HFFc6 (cell line): Measurements from ENCODE around the gene IER2. TPM values are rescaled to one million over a fixed set of nuclear protein-coding genes. Genes with fewer than 3 reads are reported as not detected.
"Not testable (repeated sequence)": the region's sequence is repeated elsewhere in the genome, so short reads cannot be mapped to it uniquely, and the experiment has no call there.

Experiments
- DNase-seq: peaks from one replicate; pipeline ENCODE4 v3.0.0-alpha.2; 2018
- H3K27ac Mint-ChIP-seq: 2 replicates; pipeline ENCODE4 v1.8.0; 2020; ENCODE audit warnings: mild to moderate bottlenecking, mixed read lengths
- H3K27me3 Mint-ChIP-seq: 2 replicates; pipeline ENCODE4 v1.8.0; 2021; ENCODE audit warnings: mild to moderate bottlenecking, moderate library complexity, mixed read lengths; ENCODE audit not compliant: insufficient read depth
- H3K36me3 Mint-ChIP-seq: 2 replicates; pipeline ENCODE4 v1.8.0; 2021; ENCODE audit warnings: low read depth, mixed read lengths
- H3K4me1 Mint-ChIP-seq: 2 replicates; pipeline ENCODE4 v1.8.0; 2020; ENCODE audit warnings: low read depth, mixed read lengths
- H3K4me3 Mint-ChIP-seq: 2 replicates; pipeline ENCODE4 v1.8.0; 2020; ENCODE audit warnings: mild to moderate bottlenecking, moderate library complexity, mixed read lengths
- H3K9me3 Mint-ChIP-seq: 2 replicates; pipeline ENCODE4 v1.8.0; 2020; ENCODE audit warnings: mild to moderate bottlenecking, mixed read lengths
- total RNA-seq, 6 experiments: library from RNA; stranded (reverse); fragmentation: NEBNext Ultra II Directional; extraction: Animal tissue kit (Norgen Biotek cat#: 25700); gene quantifications; 2 replicates in 1 of 6; 3 replicates in 5 of 6; pipeline ENCODE4 v1.2.3, GENCODE V29; 2021
- TF ChIP-seq, protein P1 (sequence below): fragments of 200-600 bp; sonication (generic); IDR thresholded peaks from 2 replicates; pipeline ENCODE4 v1.5.0; 2021; ENCODE audit warnings: antibody characterized with exemption, mild to moderate bottlenecking

Gene IER2
- total RNA-seq, 6 experiments from 2014 or later: 68.9 to 91.2 (median 87.7) TPM

DNA sequence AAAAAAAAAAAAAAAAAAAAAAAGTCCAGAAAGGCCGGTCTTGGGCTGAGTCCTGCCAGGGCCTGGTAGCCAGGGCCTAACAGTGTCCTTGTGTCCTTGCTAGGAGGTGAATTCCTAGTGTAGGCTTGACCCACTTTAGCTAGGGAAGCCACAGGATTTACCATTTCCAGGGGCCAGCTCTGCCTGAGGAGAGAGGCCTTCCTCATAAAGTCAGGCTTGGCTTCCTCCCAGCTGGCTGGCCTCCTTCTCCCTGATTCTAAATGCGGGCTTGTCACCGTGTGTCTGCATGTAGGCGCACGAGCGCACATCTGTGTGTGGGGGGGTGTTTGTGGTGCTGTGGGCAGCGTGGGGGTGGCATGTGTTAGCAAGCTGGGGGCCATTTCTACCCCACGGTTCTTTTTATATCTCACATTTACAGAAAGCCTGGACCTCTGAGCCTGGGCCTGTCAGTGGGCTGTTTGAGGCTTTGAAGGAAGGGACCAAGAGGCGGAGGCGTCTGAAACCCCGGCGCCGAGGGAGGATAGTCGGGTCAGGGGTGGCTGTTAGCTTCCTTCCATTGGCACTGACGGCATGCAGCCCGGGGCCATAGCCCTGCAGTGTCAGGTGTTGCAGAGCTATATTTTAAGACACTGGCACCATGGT lies 31.7 kb downstream of the IER2 start:
- peak overlapping the region; percentile 55 for H3K27ac Mint-ChIP-seq
- TF ChIP-seq, protein P1, sequence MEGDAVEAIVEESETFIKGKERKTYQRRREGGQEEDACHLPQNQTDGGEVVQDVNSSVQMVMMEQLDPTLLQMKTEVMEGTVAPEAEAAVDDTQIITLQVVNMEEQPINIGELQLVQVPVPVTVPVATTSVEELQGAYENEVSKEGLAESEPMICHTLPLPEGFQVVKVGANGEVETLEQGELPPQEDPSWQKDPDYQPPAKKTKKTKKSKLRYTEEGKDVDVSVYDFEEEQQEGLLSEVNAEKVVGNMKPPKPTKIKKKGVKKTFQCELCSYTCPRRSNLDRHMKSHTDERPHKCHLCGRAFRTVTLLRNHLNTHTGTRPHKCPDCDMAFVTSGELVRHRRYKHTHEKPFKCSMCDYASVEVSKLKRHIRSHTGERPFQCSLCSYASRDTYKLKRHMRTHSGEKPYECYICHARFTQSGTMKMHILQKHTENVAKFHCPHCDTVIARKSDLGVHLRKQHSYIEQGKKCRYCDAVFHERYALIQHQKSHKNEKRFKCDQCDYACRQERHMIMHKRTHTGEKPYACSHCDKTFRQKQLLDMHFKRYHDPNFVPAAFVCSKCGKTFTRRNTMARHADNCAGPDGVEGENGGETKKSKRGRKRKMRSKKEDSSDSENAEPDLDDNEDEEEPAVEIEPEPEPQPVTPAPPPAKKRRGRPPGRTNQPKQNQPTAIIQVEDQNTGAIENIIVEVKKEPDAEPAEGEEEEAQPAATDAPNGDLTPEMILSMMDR: no peak
- peaks cover 7% of the 10 kb centered on the region; the same call in 1 of the 2 replicates for H3K36me3 Mint-ChIP-seq
- H3K27me3 Mint-ChIP-seq: no peaks in the 10 kb centered on the region
- H3K4me3 Mint-ChIP-seq: no peak overlapping the region
- DNase-seq: peak; percentile 50
- no peaks in the 10 kb centered on the region for H3K9me3 Mint-ChIP-seq
- peaks cover 13% of the 10 kb centered on the region for H3K4me1 Mint-ChIP-seq

DNA sequence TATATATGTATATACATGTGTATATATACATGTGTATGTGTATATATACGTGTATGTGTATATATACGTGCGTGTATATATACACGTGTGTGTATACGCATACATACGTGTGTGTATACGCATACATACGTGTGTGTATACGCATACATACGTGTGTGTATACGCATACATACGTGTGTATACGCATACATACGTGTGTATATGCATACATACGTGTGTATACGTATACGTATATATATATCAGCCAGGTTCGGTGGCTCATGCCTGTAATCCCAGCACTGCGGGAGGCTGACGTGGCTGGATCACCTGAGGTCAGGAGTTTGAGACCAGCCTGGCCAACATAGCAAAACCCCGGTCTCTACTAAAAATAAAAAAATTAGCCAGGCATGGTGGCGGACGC lies 34.7 kb downstream of the IER2 start:
- not testable (repeated sequence) for H3K36me3 Mint-ChIP-seq, H3K27ac Mint-ChIP-seq, H3K27me3 Mint-ChIP-seq, H3K4me3 Mint-ChIP-seq, H3K9me3 Mint-ChIP-seq, DNase-seq
- peaks cover 13% of the 10 kb centered on the region for H3K4me1 Mint-ChIP-seq

DNA sequence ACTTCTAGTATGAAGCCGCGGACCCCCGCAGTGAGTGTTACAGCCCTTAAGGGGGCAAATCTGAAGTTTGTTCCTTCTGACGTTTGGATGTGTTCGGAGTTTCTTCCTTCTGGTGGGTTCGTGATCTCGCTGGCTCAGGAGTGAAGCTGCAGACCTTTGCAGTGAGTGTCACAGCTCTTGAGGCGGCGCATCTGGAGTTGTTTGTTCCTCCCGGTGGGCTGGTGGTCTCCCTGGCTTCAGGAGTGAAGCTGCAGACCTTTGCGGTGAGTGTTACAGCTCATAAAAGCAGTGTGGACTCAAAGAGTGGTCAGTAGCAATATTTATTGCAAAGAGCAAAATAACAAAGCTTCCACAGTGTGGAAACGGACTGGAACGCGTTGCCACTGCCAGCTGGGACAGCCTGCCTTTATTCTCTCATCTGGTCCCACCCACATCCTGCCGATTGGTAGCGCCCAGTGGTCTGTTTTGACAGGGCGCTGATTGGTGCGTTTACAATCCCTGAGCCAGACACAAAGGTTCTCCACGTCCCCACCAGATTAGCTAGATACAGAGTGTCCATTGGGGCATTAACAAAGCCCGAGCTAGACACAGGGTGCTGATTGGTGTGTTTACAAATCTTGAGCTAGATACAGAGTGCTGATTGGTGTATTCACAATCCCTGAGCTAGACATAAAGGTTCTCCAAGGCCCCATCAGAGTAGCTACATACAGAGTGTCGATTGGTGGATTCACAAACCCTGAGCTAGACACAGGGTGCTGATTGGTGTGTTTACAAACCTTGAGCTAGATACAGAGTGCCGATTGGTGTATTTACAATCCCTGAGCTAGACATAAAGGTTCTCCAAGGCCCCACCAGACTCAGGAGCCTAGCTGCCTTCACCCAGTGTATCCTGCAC lies 35.8 kb downstream of the IER2 start:
- not testable (repeated sequence) for H3K9me3 Mint-ChIP-seq, H3K36me3 Mint-ChIP-seq, DNase-seq, H3K4me1 Mint-ChIP-seq, H3K4me3 Mint-ChIP-seq, H3K27me3 Mint-ChIP-seq, H3K27ac Mint-ChIP-seq

DNA sequence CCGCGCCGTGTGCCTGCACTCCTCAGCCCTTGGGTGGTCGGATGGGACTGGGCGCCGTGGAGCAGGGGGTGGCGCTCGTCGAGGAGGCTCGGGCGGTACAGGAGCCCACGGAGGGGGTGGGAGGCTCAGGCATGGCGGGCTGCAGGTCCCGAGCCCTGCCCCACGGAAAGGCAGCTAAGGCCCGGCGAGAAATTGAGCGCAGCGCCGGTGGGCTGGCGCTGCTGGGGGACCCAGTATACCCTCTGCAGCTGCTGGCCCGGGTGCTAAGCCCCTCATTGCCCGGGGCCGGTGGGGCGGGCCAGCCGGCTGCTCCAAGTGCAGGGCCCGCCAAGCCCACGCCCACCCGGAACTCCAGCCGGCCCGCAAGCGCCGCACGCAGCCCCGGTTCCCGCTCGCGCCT lies 36.5 kb downstream of the IER2 start:
- not testable (repeated sequence) for H3K36me3 Mint-ChIP-seq, H3K4me1 Mint-ChIP-seq, H3K27ac Mint-ChIP-seq, DNase-seq, H3K27me3 Mint-ChIP-seq, H3K9me3 Mint-ChIP-seq, H3K4me3 Mint-ChIP-seq

DNA sequence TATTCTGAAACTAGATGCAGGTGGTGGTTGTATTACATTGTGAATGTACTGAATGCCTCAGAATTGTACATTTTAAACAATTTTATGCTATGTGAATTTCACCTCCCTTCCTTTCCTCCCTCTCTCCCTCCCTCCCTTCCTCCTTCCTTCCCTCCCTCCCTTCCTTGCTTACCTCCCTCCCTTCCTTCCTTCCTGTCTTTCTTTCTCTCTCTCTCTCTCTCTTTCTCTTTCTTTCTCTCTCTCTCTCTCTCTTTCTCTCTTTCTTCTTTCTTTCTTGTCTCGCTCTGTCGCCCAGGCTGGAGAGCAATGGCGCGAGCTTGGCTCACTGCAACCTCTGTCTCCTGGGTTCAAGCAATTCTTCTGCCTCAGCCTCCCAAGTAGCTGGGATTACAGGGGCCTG lies 37.2 kb downstream of the IER2 start:
- no peaks in the 10 kb centered on the region for H3K4me1 Mint-ChIP-seq
- no peak for DNase-seq
- TF ChIP-seq, protein P1: no peak
- H3K9me3 Mint-ChIP-seq: no peaks in the 10 kb centered on the region
- no peak overlapping the region for H3K27ac Mint-ChIP-seq
- H3K36me3 Mint-ChIP-seq: peaks cover 7% of the 10 kb centered on the region; the same call in 1 of the 2 replicates
- H3K27me3 Mint-ChIP-seq: 0 out of 2 replicates have a peak, but pooled peaks cover 2% of the 10 kb centered on the region
- no peak overlapping the region for H3K4me3 Mint-ChIP-seq

DNA sequence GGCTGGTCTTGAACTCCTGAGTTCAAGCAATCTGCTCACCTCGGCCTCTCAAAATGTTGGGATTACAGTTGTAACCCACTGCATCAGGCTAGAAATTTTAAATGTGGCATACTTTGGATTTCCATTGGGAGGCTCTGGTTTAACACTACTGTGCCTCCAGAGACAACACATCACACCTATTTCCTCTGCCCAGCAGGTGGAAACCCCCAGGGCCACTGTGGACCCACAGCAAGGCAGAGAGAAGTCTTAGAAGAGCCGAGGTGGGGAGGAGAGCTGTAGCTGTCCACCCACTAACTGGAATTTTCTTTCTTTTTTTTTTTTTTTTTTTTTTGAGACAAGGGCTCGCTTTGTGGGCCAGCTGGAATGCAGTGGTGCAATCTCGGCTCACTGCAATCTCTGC lies 39.4 kb downstream of the IER2 start:
- Mint-ChIP-seq H3K27me3 (0 out of 2 replicates have a peak, but pooled peaks cover 2% of the 10 kb centered on the region), H3K36me3 (peaks cover 7% of the 10 kb centered on the region; the same call in 1 of the 2 replicates), H3K9me3 (no peaks in the 10 kb centered on the region), H3K27ac (no peak overlapping the region), H3K4me1 (no peaks in the 10 kb centered on the region), H3K4me3 (no peak overlapping the region)
- TF ChIP-seq, protein P1: no peak
- DNase-seq: no peak
